ENCODE measurements around the gene GSK3B. TPM values are rescaled to one million over a fixed set of nuclear protein-coding genes. Genes with fewer than 3 reads are reported as not detected.

GSK3B gene
- total and polyA plus RNA-seq, 2 donors (not counting 3 experiments of a cell fraction or from before 2014, with no cell fraction given), result 22.1 to 50.1 TPM

- intact Hi-C loops (cut with micrococcal nuclease) (no loop called here), dilution Hi-C loops (cut with MboI; ENCODE audit: extremely low pct_ligation_motif_present, low sequenced_read_pairs) (no loop called here)
- Histone ChIP-seq H3K9me3 (replicated peaks; ENCODE audit: control insufficient read depth, insufficient read depth, low read length) (no peaks in the 10 kb centered on the region), H3K4me1 (ENCODE audit: control insufficient read depth, extremely low read depth, insufficient read depth, low read length) (no peaks in the 10 kb centered on the region), H3K36me3 (ENCODE audit: control insufficient read depth in 2 of 2, extremely low read depth in 1 of 2, insufficient read depth in 2 of 2, low read length in 2 of 2) (no peaks in the 10 kb centered on the region), H4K20me1 (replicated peaks; ENCODE audit: control insufficient read depth, extremely low read depth, insufficient read depth, low read length) (no peaks in the 10 kb centered on the region), H3K27ac (ENCODE audit: insufficient read depth, low read depth, low read length) (no peak overlapping the region), H2AFZ (ENCODE audit: low read depth, low read length) (no peak overlapping the region), H3K9ac (replicated peaks; ENCODE audit: extremely low read depth, insufficient read depth, low read length) (no peak overlapping the region), H3K4me3 (replicated peaks in 1 of 3; ENCODE audit: insufficient read depth in 1 of 3, low read depth in 1 of 3, low read length in 3 of 3) (no peak overlapping the region), H3K27me3 (ENCODE audit: control insufficient read depth in 2 of 2, insufficient read depth in 2 of 2, low read length in 2 of 2) (no peaks in the 10 kb centered on the region), H3K9me1 (replicated peaks; ENCODE audit: control insufficient read depth, extremely low read depth, insufficient read depth, low read length) (no peaks in the 10 kb centered on the region), H3K4me2 (ENCODE audit: insufficient read depth, low read length) (no peak overlapping the region), H3K79me2 (ENCODE audit: control insufficient read depth, insufficient read depth, low read length) (no peaks in the 10 kb centered on the region)
- CTCF ChIA-PET, result no interaction called here
- POLR2A ChIA-PET, result no interaction called here
- no peak for TF ChIP-seq GATA2 (IDR thresholded peaks at IDR 0.05; ENCODE audit: insufficient read depth, insufficient read length, low read depth, low read length)
- no peak for TF ChIP-seq CTCF (IDR thresholded peaks at IDR 0.05; ENCODE audit: extremely low read depth in 1 of 2, insufficient read depth in 1 of 2, low read depth in 1 of 2, low read length in 2 of 2)
- no peak for TF ChIP-seq MYC (IDR thresholded peaks at IDR 0.05; ENCODE audit: low read depth, low read length)
- no peak for TF ChIP-seq MAX (IDR thresholded peaks at IDR 0.05; ENCODE audit: insufficient read depth, insufficient read length)
- TF ChIP-seq POLR2A (IDR thresholded peaks at IDR 0.05; ENCODE audit: low read depth, low read length), result no peak
- TF ChIP-seq EZH2 (IDR thresholded peaks at IDR 0.05; ENCODE audit: borderline replicate concordance, low read depth, low read length, severe bottlenecking), result no peak
- TF ChIP-seq POLR2AphosphoS5 (IDR thresholded peaks at IDR 0.05; ENCODE audit: insufficient read depth, low read depth, low read length), result no peak
- TF ChIP-seq JUN (IDR thresholded peaks at IDR 0.05; ENCODE audit: borderline replicate concordance, insufficient read depth, insufficient read length, low read depth), result no peak
- no peak for TF ChIP-seq FOS (IDR thresholded peaks at IDR 0.05; ENCODE audit: borderline replicate concordance, insufficient read depth, low read length)
- no TSS peak for BruUV-seq (replicated peaks)
- no peak for FAIRE-seq
- no peak for DNase-seq (ENCODE audit: low read depth, low spot score)
Measured at GRCh38 chr3:119898478-119899191, 195.6 kb downstream of the GSK3B start.
